Adrenal gland (tissue), 19 donors: ENCODE results near the gene CDC7. TPM values are rescaled to one million over a fixed set of nuclear protein-coding genes. Genes with fewer than 3 reads are reported as not detected.
"Not testable (repeated sequence)": the region's sequence is repeated elsewhere in the genome, so short reads cannot be mapped to it uniquely, and the experiment has no call there.

ENCODE experiments used
- DNase-seq, 7 donors: peaks; one replicate each; pipeline ENCODE4 v3.0.0-alpha.2; 2019 to 2020
- H3K27ac ChIP-seq, 5 donors: fragments of 200-600 bp; sonication (generic) in 4 of 5; 1 replicate in 3 of 5; 2 replicates in 2 of 5; pipeline versions ENCODE4 v1.5.1 to v1.8.0; 2016 to 2020; ENCODE audit warnings: mild to moderate bottlenecking in 1 of 5
- H3K27me3 ChIP-seq: fragments of 200-600 bp; 2 replicates; pipeline ENCODE4 v1.8.0; 2021
- H3K36me3 ChIP-seq, 2 donors: fragments of 200-600 bp; replicated peaks in 1 of 2; 1 replicate in 1 of 2; 2 replicates in 1 of 2; pipeline versions ENCODE4 v1.5.1 to v1.8.0; 2018 to 2022
- H3K4me1 ChIP-seq, 2 donors: fragments of 200-600 bp; replicated peaks in 1 of 2; 1 replicate in 1 of 2; 2 replicates in 1 of 2; pipeline versions ENCODE4 v1.5.1 to v1.8.0; 2018 to 2021
- H3K4me3 ChIP-seq, 4 donors: fragments of 200-600 bp; sonication (generic) in 3 of 4; one replicate each; pipeline ENCODE4 v1.5.1; 2016 to 2018
- H3K9me3 ChIP-seq, 3 donors: fragments of 200-600 bp; sonication (generic) in 1 of 3; replicated peaks in 1 of 3; 1 replicate in 2 of 3; 2 replicates in 1 of 3; pipeline versions ENCODE4 v1.5.1 to v1.8.0; 2016 to 2021
- CTCF ChIP-seq, 6 experiments: fragments of 450-650 bp in 4 of 6; fragments of 200-600 bp in 2 of 6; sonication (generic) in 1 of 6; IDR thresholded peaks; 1 replicate in 5 of 6; 2 replicates in 1 of 6; pipeline versions ENCODE4 v1.5.1 to v1.8.0; 2016 to 2021; ENCODE audit warnings: antibody characterized with exemption in 6 of 6, mild to moderate bottlenecking in 2 of 6, moderate library complexity in 1 of 6
- POLR2A ChIP-seq, 2 donors: fragments of 450-650 bp; IDR thresholded peaks; one replicate each; pipeline ENCODE4 v1.6.1; 2017; ENCODE audit warnings: antibody characterized with exemption in 2 of 2, mild to moderate bottlenecking in 2 of 2, moderate library complexity in 1 of 2
- WGBS, 4 donors: extraction: QIAGEN DNeasy Blood & Tissue Kit in 2 of 4; methylation state at CpG; one replicate each; pipeline versions ENCODE4 v1.1.5 to v1.1.7; 2013 to 2017; 5-methylcytosine and 5-hydroxymethylcytosine counted together
- intact Hi-C, 2 donors: fragments of 100-400 bp; cut with DNase I; formaldehyde crosslinking; loops; one replicate each; pipeline versions ENCODE4 v1.14.1 to v1.15.0; 2022 to 2023
- long read RNA-seq, 10 donors: library from polyadenylated mRNA in 3 of 10; unstranded in 2 of 10; stranded (forward) in 1 of 10; transcript quantifications; one replicate each; pipeline ENCODE4 v2.0.0 and lab custom pipeline, GENCODE V29; 2021 to 2026
- polyA plus RNA-seq, 3 donors: library from polyadenylated mRNA; stranded (reverse); fragments of 200-250 nt in 2 of 3; fragments of 350-450 nt in 1 of 3; fragmentation: Illumina TruSeq in 1 of 3; extraction: RNeasy Lipid Tissue Mini Kit (QIAGEN cat#74804) in 1 of 3; gene quantifications; one replicate each; pipeline ENCODE4 v1.2.3, GENCODE V29; 2013 to 2014
- total RNA-seq, 9 donors: library from RNA; depleted of rRNA in 4 of 9; stranded (reverse); fragments of >200 nt in 4 of 9; fragments of 120-200 nt in 1 of 9; fragmentation: NEBNext Ultra II Directional in 1 of 9; extraction: Animal tissue kit (Norgen Biotek cat#: 25700) in 1 of 9; gene quantifications; one replicate each; pipeline versions ENCODE4 v1.1.0 to v1.2.4, GENCODE V29; 2013 to 2023
- donor health status: healthy with polysubstance abuse.
- donor health status: Bipolar disorder and iron deficiency.
- donor health status: DM: yes; HTN: yes; CAD: no.
- donor health status: DM: no; HTN: no; CAD: no.
- donor health status: DM: no; HTN: no; CAD: no.
- donor health status: DM: yes; HTN: yes; CAD: no.

The CDC7 gene
- total RNA-seq (10 to 100 TPM in 1 of 9 donors, 1 to 10 TPM in 8; 1.6 to 15.7 (median 3.5) TPM), polyA plus RNA-seq (1 to 10 TPM; 2.3 to 6.6 (median 2.4) TPM)
- long read RNA-seq, donor 1, partial matches to known transcripts, result 0 of 2 reads
- long read RNA-seq, donor 1, other reads (novel, unspliced or antisense), result 0 of 2 reads
- long read RNA-seq, donor 2, partial matches to known transcripts, result 0 of 1 reads
- long read RNA-seq, donor 2, other reads (novel, unspliced or antisense), result 0 of 1 reads
- long read RNA-seq, donor 3, result 0 reads
- long read RNA-seq, donor 4, result 0 reads
- long read RNA-seq, donor 5, partial matches to known transcripts, result 0 of 1 reads
- long read RNA-seq, donor 5, other reads (novel, unspliced or antisense), result 0 of 1 reads
- long read RNA-seq, donor 6, partial matches to known transcripts, result 1 of 2 reads
- long read RNA-seq, donor 6, other reads (novel, unspliced or antisense), result 1 of 2 reads
- long read RNA-seq, donor 7, result 0 reads
- long read RNA-seq, donor 8, partial matches to known transcripts, result 0 of 3 reads
- long read RNA-seq, donor 8, other reads (novel, unspliced or antisense), result 0 of 3 reads
- long read RNA-seq, donor 9, result 0 reads
- long read RNA-seq, donor 10, result 0 reads

- peak; percentile 85 to 91 (median 90) for DNase-seq
- 0 to 1% (median 0%) methylated on average over 42 to 68 of the region's 68 CpGs for WGBS, 4 donors
- peak; percentile 7 to 20 for TF ChIP-seq POLR2A (IDR thresholded peaks at IDR 0.05)
- TF ChIP-seq CTCF (IDR thresholded peaks at IDR 0.05), result peak; percentile 16 to 51 (median 32)
- peak within 1 kb of the TSS; percentile 16 to 88 (median 64) for H3K4me3 ChIP-seq
- H3K27me3 ChIP-seq, result no peaks in the 10 kb centered on the region
- no peaks in the 10 kb centered on the region for H3K9me3 ChIP-seq
- intact Hi-C loops, result loop anchor here in 1 of 2 donors (10.0 kb wide), 1 partner anchor 216 kb away; no protein-coding TSS in a partner anchor
- H3K4me1 ChIP-seq, result peaks cover 13 to 22% of the 10 kb centered on the region in 2 donors
- no peaks in the 10 kb centered on the region for H3K36me3 ChIP-seq
- H3K27ac ChIP-seq, result peak within 1 kb of the TSS; percentile 50 to 83 (median 65)
Observed at GRCh38 chr1:91500756-91501522, at the start of gene CDC7. TSS of gene CDC7 (plus strand) at chr1:91500851. CDS start at chr1:91501717, 866 bp downstream.

- Histone ChIP-seq H3K9me3 (no peaks in the 10 kb centered on the region), H3K4me1 (no peaks in the 10 kb centered on the region), H3K27me3 (no peaks in the 10 kb centered on the region), H3K27ac (no peak overlapping the region), H3K36me3 (no peaks in the 10 kb centered on the region), H3K4me3 (no peak overlapping the region)
- no peak for DNase-seq
- 61 to 77% (median 62%) methylated on average over 2 of the region's 2 CpGs for WGBS, 4 donors
- TF ChIP-seq POLR2A (IDR thresholded peaks at IDR 0.05), result no peak
- TF ChIP-seq CTCF (IDR thresholded peaks at IDR 0.05), result no peak
- intact Hi-C loops, result no loop called here
Observed at GRCh38 chr1:91454136-91454535, 46.5 kb upstream of the CDC7 start.

- Histone ChIP-seq H3K27ac (no peak overlapping the region), H3K9me3 (no peaks in the 10 kb centered on the region), H3K4me3 (no peak overlapping the region), H3K4me1 (no peaks in the 10 kb centered on the region), H3K27me3 (no peaks in the 10 kb centered on the region), H3K36me3 (no peaks in the 10 kb centered on the region)
- no peak for TF ChIP-seq POLR2A (IDR thresholded peaks at IDR 0.05)
- TF ChIP-seq CTCF (IDR thresholded peaks at IDR 0.05), result no peak
- no peak for DNase-seq
- 70 to 76% (median 71%) methylated on average over 3 of the region's 3 CpGs for WGBS, 4 donors
- intact Hi-C loops, result no loop called here
Observed at GRCh38 chr1:91455334-91455733, 45.3 kb upstream of the CDC7 start.

- no peak overlapping the region for H3K4me3 ChIP-seq
- intact Hi-C loops, result no loop called here
- DNase-seq, result no peak
- no peak for TF ChIP-seq POLR2A (IDR thresholded peaks at IDR 0.05)
- TF ChIP-seq CTCF (IDR thresholded peaks at IDR 0.05), result no peak
- WGBS, 4 donors, result 47 to 69% (median 64%) methylated on average over 1 of the region's 1 CpG
- no peaks in the 10 kb centered on the region for H3K36me3 ChIP-seq
- H3K27me3 ChIP-seq, result no peaks in the 10 kb centered on the region
- no peaks in the 10 kb centered on the region for H3K4me1 ChIP-seq
- H3K27ac ChIP-seq, result no peak overlapping the region
- H3K9me3 ChIP-seq, result no peaks in the 10 kb centered on the region
Observed at GRCh38 chr1:91455896-91456295, 44.8 kb upstream of the CDC7 start.

- 72 to 85% (median 79%) methylated on average over 2 of the region's 2 CpGs for WGBS, 4 donors
- DNase-seq, H3K27ac ChIP-seq, H3K27me3 ChIP-seq, intact Hi-C loops, H3K36me3 ChIP-seq, H3K4me1 ChIP-seq, H3K4me3 ChIP-seq, H3K9me3 ChIP-seq: not testable (repeated sequence)
Observed at GRCh38 chr1:91465350-91465749, 35.3 kb upstream of the CDC7 start.
